CD4-positive, alpha-beta T cell treated with Interleukin-15 for 4 hours (primary cell): ENCODE results near the gene TBC1D20.

Source experiments
- DNase-seq: peaks from one replicate; pipeline ENCODE4 v3.0.0-alpha.2; 2020; ENCODE audit warnings: low spot score

TBC1D20 gene

GRCh38 chr20:420166-420620, 42.1 kb downstream of the TBC1D20 start:
- DNase-seq = no peak

- DNase-seq = no peak
These were observed 42.7 kb downstream of the TBC1D20 start for GRCh38 chr20:419556-420165.

GRCh38 chr20:418858-419365, 43.4 kb downstream of the TBC1D20 start:
- no peak for DNase-seq

GRCh38 chr20:417801-418342, 44.5 kb downstream of the TBC1D20 start:
- no peak for DNase-seq

GRCh38 chr20:416950-417800, 45.2 kb downstream of the TBC1D20 start:
- DNase-seq = no peak

GRCh38 chr20:415820-416322, 46.5 kb downstream of the TBC1D20 start:
- DNase-seq = no peak

- no peak for DNase-seq
These were observed 48.2 kb downstream of the TBC1D20 start for GRCh38 chr20:414161-414560.

- no peak for DNase-seq
These were observed 50.3 kb downstream of the TBC1D20 start for GRCh38 chr20:412081-412480.

GRCh38 chr20:409697-410559, 52.4 kb downstream of the TBC1D20 start:
- no peak for DNase-seq

- peak; percentile 8 for DNase-seq
These were observed 53.3 kb downstream of the TBC1D20 start for GRCh38 chr20:408843-409696.

- DNase-seq = peak; percentile 88
These were observed 54.1 kb downstream of the TBC1D20 start, which contains the start of gene RBCK1 for GRCh38 chr20:407953-408842. TSS of gene RBCK1 (plus strand) at chr20:408299. CDS start at chr20:408758, 459 bp downstream.

GRCh38 chr20:407133-407952, 55.0 kb downstream of the TBC1D20 start:
- DNase-seq = peak; percentile 47

- DNase-seq = no peak
These were observed 55.9 kb downstream of the TBC1D20 start for GRCh38 chr20:406200-407132.

GRCh38 chr20:404088-404487, 58.2 kb downstream of the TBC1D20 start:
- DNase-seq = no peak

- DNase-seq = no peak
These were observed 58.8 kb downstream of the TBC1D20 start for GRCh38 chr20:403582-403957.

- DNase-seq = no peak
These were observed 59.3 kb downstream of the TBC1D20 start for GRCh38 chr20:402898-403581.

- DNase-seq = no peak
These were observed 59.8 kb downstream of the TBC1D20 start for GRCh38 chr20:402496-402885.
